Activated CD4-positive, alpha-beta T cell treated with anti-CD3 and anti-CD28 coated beads for 36 hours (primary cell): ENCODE data around the gene ZNF98. TPM values are rescaled to one million over a fixed set of nuclear protein-coding genes. Genes with fewer than 3 reads are reported as not detected.

Experiments
- ATAC-seq: fragments of 200-7000 bp; cut with Tn5 transposase; one replicate; pipeline ENCODE4 v1.10.0; 2021; ENCODE audit warnings: mild to moderate bottlenecking, moderate library complexity
- CTCF ChIA-PET: fragments of 350-600 bp; sonication (Branson Sonifier 250); formaldehyde crosslinking; loops from one replicate; lab custom pipeline; 2021; ENCODE audit warnings: antibody characterized with exemption; lab: Charles Lee
- POLR2A ChIA-PET: fragments of 350-600 bp; sonication (Branson Sonifier 250); formaldehyde crosslinking; loops from one replicate; lab custom pipeline; 2021; ENCODE audit warnings: antibody characterized with exemption, inconsistent platforms; lab: Charles Lee
- DNase-seq: peaks from one replicate; pipeline ENCODE4 v3.0.0-alpha.2; 2020
- H3K27ac Mint-ChIP-seq: one replicate; pipeline ENCODE4 v1.8.0; 2021; ENCODE audit warnings: mixed read lengths
- H3K27me3 Mint-ChIP-seq: one replicate; pipeline ENCODE4 v1.8.0; 2021; ENCODE audit warnings: mixed read lengths
- H3K36me3 Mint-ChIP-seq: one replicate; pipeline ENCODE4 v1.8.0; 2021; ENCODE audit warnings: low read depth, mixed read lengths
- H3K4me1 Mint-ChIP-seq: one replicate; pipeline ENCODE4 v1.8.0; 2021; ENCODE audit warnings: mixed read lengths
- H3K4me3 Mint-ChIP-seq: one replicate; pipeline ENCODE4 v1.8.0; 2021; ENCODE audit warnings: mild to moderate bottlenecking, moderate library complexity, mixed read lengths
- H3K9me3 Mint-ChIP-seq: one replicate; pipeline ENCODE4 v1.8.0; 2021; ENCODE audit warnings: low read depth, mixed read lengths
- intact Hi-C, 2 experiments: fragments of 100-400 bp; cut with DNase I in 1 of 2; cut with micrococcal nuclease in 1 of 2; formaldehyde crosslinking; loops; one replicate each; pipeline versions ENCODE4 v1.14.2 to v1.15.1; 2022 to 2024; cut with DNase I, micrococcal nuclease
- total RNA-seq, 2 experiments: library from RNA; stranded (reverse); gene quantifications; one replicate each; pipeline ENCODE4 v1.2.3, GENCODE V29; 2021

The ZNF98 gene
- total RNA-seq: not detected

DNA sequence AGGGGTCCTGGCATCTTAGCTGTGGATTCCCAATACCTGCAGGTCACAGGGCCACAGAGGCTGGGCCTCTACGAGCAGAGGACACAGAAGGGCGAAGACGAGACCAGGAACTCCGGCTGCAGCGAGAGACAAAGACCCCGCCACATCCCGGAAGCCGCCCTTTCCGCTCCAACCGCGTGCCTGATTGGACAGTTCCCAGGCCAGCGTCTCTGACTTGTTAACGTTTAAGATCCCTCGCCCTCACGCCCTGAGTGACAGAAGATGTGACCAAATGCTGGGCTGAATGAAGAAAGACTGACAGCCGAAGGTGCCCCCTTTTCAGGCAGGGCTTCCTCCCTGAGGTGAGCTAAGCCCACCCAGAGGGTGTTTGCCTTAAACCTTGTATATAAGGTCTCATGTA is at the start of gene ZNF98:
Gene ZNF98, minus strand, starts transcription at position 136 of the 400 bp plus-strand sequence. Its CDS starts 122 bp downstream, at position 14.
- POLR2A ChIA-PET: no interaction called here
- H3K4me3 Mint-ChIP-seq: no peak within 1 kb of the TSS

GRCh38 chr19:22446605-22447004 is 24.5 kb upstream of the ZNF98 start:
- no peak for ATAC-seq
- H3K27ac Mint-ChIP-seq: no peak overlapping the region
- H3K27me3 Mint-ChIP-seq: no peaks in the 10 kb centered on the region
- peaks cover 29% of the 10 kb centered on the region for H3K9me3 Mint-ChIP-seq
- no peak for DNase-seq
- CTCF ChIA-PET: no interaction called here
- intact Hi-C loops: no loop called here
- no peak overlapping the region for H3K4me3 Mint-ChIP-seq
- no peaks in the 10 kb centered on the region for H3K36me3 Mint-ChIP-seq
- POLR2A ChIA-PET: no interaction called here
- no peaks in the 10 kb centered on the region for H3K4me1 Mint-ChIP-seq

More for the DNA sequence above, at the start of gene ZNF98:
- no peak for DNase-seq
- peaks cover 8% of the 10 kb centered on the region for H3K9me3 Mint-ChIP-seq
- CTCF ChIA-PET: no interaction called here
- no peak within 1 kb of the TSS for H3K27ac Mint-ChIP-seq
- intact Hi-C loops: no loop called here
- peaks cover 3% of the 10 kb centered on the region for H3K36me3 Mint-ChIP-seq
- H3K27me3 Mint-ChIP-seq: no peaks in the 10 kb centered on the region
- H3K4me1 Mint-ChIP-seq: peaks cover 2% of the 10 kb centered on the region
- ATAC-seq: no peak

DNA sequence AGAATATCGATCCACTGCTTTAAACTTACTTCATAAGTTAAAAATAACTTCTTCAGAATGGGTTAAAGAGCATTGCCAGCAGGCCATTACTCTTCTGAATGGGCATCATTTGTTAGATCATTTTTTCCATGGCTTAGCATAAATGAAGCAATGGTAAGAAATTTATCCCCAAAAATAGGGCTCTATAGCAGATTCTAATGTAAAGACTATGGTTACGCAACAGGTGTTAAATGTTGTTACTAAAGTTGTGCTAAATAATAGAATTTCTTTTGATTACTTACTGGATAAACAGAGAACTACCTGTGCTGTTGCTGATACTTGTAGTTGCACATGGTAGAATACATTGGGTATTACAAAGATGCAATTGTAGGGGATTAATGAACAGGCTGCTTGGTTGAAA is 15.9 kb upstream of the ZNF98 start:
- H3K36me3 Mint-ChIP-seq: peaks cover 1% of the 10 kb centered on the region
- no peaks in the 10 kb centered on the region for H3K4me1 Mint-ChIP-seq
- ATAC-seq (no peak), DNase-seq (no peak)
- H3K4me3 Mint-ChIP-seq: no peak overlapping the region
- H3K27me3 Mint-ChIP-seq: no peaks in the 10 kb centered on the region
- peaks cover 8% of the 10 kb centered on the region for H3K9me3 Mint-ChIP-seq
- CTCF ChIA-PET: no interaction called here
- intact Hi-C loops: no loop called here
- POLR2A ChIA-PET: no interaction called here
- no peak overlapping the region for H3K27ac Mint-ChIP-seq

DNA sequence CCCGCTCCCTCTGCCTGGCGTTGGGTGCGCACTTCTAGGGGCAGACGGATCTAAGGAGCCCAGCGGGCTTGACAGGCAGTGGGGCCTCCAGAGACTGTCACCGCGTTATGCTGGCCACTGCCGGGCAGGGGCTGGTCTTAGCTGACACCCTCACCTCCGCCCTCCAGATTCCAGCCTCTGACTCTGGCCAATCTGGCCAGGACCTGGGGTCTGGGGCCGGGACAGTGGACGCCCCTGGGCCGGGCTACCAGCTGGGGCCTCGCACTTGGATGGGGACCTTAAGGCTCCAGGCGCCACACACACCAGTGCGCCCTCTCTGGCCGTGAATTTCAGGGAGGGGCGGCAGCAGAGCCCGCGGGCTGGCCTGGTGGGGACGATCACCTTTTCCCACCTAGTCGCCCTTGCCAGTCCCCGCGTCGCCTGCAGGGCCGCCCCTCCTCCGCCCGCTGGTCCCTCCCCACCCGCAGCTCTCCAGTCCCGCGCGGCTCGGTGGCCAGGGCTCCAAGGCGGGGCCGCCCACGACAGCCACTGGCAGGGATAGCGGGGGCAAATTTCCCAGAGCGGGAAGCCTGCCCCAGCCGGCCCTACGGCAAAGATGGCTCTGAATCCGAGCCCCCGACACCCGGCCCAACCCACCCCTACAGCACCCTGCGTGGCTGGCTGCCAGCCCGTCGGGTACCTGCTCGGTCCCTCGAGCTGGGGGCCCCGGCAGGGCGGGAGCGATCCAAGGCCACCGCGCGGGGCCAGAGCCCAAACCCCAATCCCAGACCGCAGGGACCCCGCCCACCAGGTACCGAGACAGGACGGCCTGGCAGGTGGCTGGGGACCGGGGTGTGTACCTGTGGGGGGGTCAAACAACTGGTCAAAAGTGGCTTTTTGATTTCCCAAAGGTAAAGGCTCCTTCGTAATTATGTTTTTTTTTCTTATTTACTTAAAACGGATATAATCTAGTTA is 6.1 kb upstream of the ZNF98 start:
- no peak for DNase-seq
- Mint-ChIP-seq H3K4me1 (no peaks in the 10 kb centered on the region), H3K36me3 (peaks cover 3% of the 10 kb centered on the region), H3K27ac (no peak overlapping the region), H3K4me3 (no peak overlapping the region), H3K27me3 (peaks cover 2% of the 10 kb centered on the region), H3K9me3 (peaks cover 13% of the 10 kb centered on the region)
- POLR2A ChIA-PET: no interaction called here
- intact Hi-C loops: no loop called here
- CTCF ChIA-PET: no interaction called here
- no peak for ATAC-seq

- no peaks in the 10 kb centered on the region for H3K4me1 Mint-ChIP-seq
- intact Hi-C loops: no loop called here
- CTCF ChIA-PET: no interaction called here
- POLR2A ChIA-PET: no interaction called here
- H3K36me3 Mint-ChIP-seq: peaks cover 3% of the 10 kb centered on the region
- H3K4me3 Mint-ChIP-seq: no peak overlapping the region
- no peak for DNase-seq
- no peak for ATAC-seq
- peaks cover 13% of the 10 kb centered on the region for H3K9me3 Mint-ChIP-seq
- no peak overlapping the region for H3K27ac Mint-ChIP-seq
- H3K27me3 Mint-ChIP-seq: peaks cover 2% of the 10 kb centered on the region
These were observed 5.4 kb upstream of the ZNF98 start for GRCh38 chr19:22427547-22427946.

GRCh38 chr19:22426901-22427300 is 4.8 kb upstream of the ZNF98 start:
- no peak overlapping the region for H3K27ac Mint-ChIP-seq
- peaks cover 15% of the 10 kb centered on the region for H3K9me3 Mint-ChIP-seq
- peaks cover 5% of the 10 kb centered on the region for H3K36me3 Mint-ChIP-seq
- POLR2A ChIA-PET: no interaction called here
- no peak overlapping the region for H3K4me3 Mint-ChIP-seq
- DNase-seq (no peak), ATAC-seq (no peak)
- CTCF ChIA-PET: no interaction called here
- peaks cover 2% of the 10 kb centered on the region for H3K27me3 Mint-ChIP-seq
- peaks cover 2% of the 10 kb centered on the region for H3K4me1 Mint-ChIP-seq
- intact Hi-C loops: no loop called here

GRCh38 chr19:22421797-22422196 is 349 bp downstream of the ZNF98 start:
- POLR2A ChIA-PET: no interaction called here

DNA sequence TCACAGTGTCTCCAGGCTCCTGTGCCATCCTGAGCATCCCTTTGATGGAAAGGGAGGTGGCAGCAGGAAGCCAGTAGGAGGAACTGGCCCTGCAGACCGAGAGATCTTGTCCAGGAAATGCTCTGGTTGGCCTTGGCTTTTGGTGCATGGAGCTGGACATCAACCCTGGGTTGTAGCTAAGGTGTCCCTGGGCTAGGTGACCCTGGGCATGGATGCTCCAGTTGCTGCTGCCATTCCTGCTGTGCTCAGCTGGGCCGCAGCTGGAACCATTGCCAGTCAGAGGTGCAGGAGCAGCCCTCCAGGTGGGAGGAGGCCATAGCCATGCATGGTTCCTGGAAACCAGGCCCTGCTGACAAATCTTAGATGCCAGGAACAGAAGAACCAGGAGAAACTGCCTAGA is 67.5 kb downstream of the ZNF98 start:
- no peak overlapping the region for H3K4me3 Mint-ChIP-seq
- ATAC-seq: no peak
- no peaks in the 10 kb centered on the region for H3K36me3 Mint-ChIP-seq
- intact Hi-C loops: no loop called here
- ChIA-PET CTCF (no interaction called here), POLR2A (interaction anchor here (0.6 kb wide), 1 partner anchor 574 kb away, joined by 11 read pairs; no protein-coding TSS in a partner anchor)
- no peak overlapping the region for H3K27ac Mint-ChIP-seq
- peaks cover 20% of the 10 kb centered on the region for H3K9me3 Mint-ChIP-seq
- no peaks in the 10 kb centered on the region for H3K27me3 Mint-ChIP-seq
- DNase-seq: no peak
- H3K4me1 Mint-ChIP-seq: no peaks in the 10 kb centered on the region

More at GRCh38 chr19:22421797-22422196, 349 bp downstream of the ZNF98 start:
- intact Hi-C loops: no loop called here
- no peak for ATAC-seq
- Mint-ChIP-seq H3K9me3 (peaks cover 8% of the 10 kb centered on the region), H3K36me3 (peaks cover 3% of the 10 kb centered on the region), H3K4me3 (no peak overlapping the region), H3K27me3 (no peaks in the 10 kb centered on the region), H3K4me1 (peaks cover 2% of the 10 kb centered on the region), H3K27ac (no peak overlapping the region)
- CTCF ChIA-PET: no interaction called here
- DNase-seq: no peak

Other genes starting within 250 kb of the ZNF98 start
- under 1 TPM in 1 of 2 experiments, not detected in 1; 0.09 TPM for gene ZNF676, start 225.4 kb downstream of the ZNF98 start, total RNA-seq
- gene ZNF729, start 135.9 kb downstream of the ZNF98 start, total RNA-seq: not detected
- gene ZNF492, start 212.0 kb upstream of the ZNF98 start, total RNA-seq: 1 to 10 TPM; 3.5 to 3.6 TPM